HEK293T (cell line): ENCODE measurements around the gene PTPRD.

ENCODE experiments used
- FOXK2 ChIP-seq: fragments of 450-650 bp; IDR thresholded peaks from 2 replicates; pipeline ENCODE4 v1.6.1; 2016; ENCODE audit warnings: mild to moderate bottlenecking
- NFRKB ChIP-seq: fragments of 450-650 bp; IDR thresholded peaks from 2 replicates; pipeline ENCODE4 v1.6.1; 2016; ENCODE audit warnings: mild to moderate bottlenecking, moderate library complexity
- SP1 ChIP-seq: fragments of 450-650 bp; IDR thresholded peaks from 2 replicates; pipeline ENCODE4 v1.6.1; 2017
- TARDBP ChIP-seq: fragments of 450-650 bp; IDR thresholded peaks from 2 replicates; pipeline ENCODE4 v1.6.1; 2016
- TF ChIP-seq, protein P1 (sequence below): fragments of 450-650 bp; IDR thresholded peaks from 2 replicates; pipeline ENCODE4 v1.6.1; 2016

DNA sequence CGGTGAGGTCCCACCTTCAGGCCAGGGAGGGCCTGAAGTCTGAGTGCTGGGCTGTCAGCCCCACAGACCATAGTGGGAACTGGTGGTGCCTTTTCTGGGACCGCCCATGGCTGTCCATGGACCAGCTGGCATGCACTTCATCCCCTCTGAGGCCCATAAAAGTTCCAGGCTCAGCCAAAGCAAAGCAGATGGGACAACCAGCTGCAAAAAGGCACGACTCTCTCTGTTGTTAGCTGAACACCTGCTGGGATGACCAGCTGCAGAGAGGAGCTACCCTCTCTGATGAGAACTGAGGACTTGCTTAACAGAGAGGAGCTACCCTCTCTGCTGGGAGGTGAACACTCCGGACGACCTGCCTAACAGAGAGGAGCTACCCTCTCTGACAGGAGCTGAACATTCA lies 1968.9 kb downstream of the PTPRD start:
- no peak for TF ChIP-seq TARDBP
- TF ChIP-seq, protein P1, sequence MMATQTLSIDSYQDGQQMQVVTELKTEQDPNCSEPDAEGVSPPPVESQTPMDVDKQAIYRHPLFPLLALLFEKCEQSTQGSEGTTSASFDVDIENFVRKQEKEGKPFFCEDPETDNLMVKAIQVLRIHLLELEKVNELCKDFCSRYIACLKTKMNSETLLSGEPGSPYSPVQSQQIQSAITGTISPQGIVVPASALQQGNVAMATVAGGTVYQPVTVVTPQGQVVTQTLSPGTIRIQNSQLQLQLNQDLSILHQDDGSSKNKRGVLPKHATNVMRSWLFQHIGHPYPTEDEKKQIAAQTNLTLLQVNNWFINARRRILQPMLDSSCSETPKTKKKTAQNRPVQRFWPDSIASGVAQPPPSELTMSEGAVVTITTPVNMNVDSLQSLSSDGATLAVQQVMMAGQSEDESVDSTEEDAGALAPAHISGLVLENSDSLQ: no peak
- TF ChIP-seq SP1: no peak
- TF ChIP-seq FOXK2: no peak
- TF ChIP-seq NFRKB: no peak
